ENCODE results near the gene CDH15. TPM values are rescaled to one million over a fixed set of nuclear protein-coding genes. Genes with fewer than 3 reads are reported as not detected.

The CDH15 gene, protein sequence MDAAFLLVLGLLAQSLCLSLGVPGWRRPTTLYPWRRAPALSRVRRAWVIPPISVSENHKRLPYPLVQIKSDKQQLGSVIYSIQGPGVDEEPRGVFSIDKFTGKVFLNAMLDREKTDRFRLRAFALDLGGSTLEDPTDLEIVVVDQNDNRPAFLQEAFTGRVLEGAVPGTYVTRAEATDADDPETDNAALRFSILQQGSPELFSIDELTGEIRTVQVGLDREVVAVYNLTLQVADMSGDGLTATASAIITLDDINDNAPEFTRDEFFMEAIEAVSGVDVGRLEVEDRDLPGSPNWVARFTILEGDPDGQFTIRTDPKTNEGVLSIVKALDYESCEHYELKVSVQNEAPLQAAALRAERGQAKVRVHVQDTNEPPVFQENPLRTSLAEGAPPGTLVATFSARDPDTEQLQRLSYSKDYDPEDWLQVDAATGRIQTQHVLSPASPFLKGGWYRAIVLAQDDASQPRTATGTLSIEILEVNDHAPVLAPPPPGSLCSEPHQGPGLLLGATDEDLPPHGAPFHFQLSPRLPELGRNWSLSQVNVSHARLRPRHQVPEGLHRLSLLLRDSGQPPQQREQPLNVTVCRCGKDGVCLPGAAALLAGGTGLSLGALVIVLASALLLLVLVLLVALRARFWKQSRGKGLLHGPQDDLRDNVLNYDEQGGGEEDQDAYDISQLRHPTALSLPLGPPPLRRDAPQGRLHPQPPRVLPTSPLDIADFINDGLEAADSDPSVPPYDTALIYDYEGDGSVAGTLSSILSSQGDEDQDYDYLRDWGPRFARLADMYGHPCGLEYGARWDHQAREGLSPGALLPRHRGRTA
- total RNA-seq (under 1 TPM in 1 of 2 donors, not detected in 1; 0.12 TPM), total RNA-seq (0 to 0.08 reads per million in 2 donors)

- peak; percentile 97 for ATAC-seq
- Mint-ChIP-seq H3K4me1 (peaks cover 10% of the 10 kb centered on the region), H3K36me3 (ENCODE audit: low read depth) (no peaks in the 10 kb centered on the region), H3K27me3 (no peaks in the 10 kb centered on the region), H3K27ac (no peak within 1 kb of the TSS), H3K4me3 (peak within 1 kb of the TSS; percentile 88)
- H3K9me3 ChIP-seq (ENCODE audit: control insufficient read depth, low read length, poor library complexity, severe bottlenecking): no peaks in the 10 kb centered on the region
- DNase-seq: peak; percentile 89 to 99 (median 98)
These were observed at the start of gene CDH15 for GRCh38 chr16:89171216-89172170. Gene CDH15, plus strand, starts transcription at chr16:89171748. Its CDS starts 84 bp downstream, at chr16:89171832.

DNA sequence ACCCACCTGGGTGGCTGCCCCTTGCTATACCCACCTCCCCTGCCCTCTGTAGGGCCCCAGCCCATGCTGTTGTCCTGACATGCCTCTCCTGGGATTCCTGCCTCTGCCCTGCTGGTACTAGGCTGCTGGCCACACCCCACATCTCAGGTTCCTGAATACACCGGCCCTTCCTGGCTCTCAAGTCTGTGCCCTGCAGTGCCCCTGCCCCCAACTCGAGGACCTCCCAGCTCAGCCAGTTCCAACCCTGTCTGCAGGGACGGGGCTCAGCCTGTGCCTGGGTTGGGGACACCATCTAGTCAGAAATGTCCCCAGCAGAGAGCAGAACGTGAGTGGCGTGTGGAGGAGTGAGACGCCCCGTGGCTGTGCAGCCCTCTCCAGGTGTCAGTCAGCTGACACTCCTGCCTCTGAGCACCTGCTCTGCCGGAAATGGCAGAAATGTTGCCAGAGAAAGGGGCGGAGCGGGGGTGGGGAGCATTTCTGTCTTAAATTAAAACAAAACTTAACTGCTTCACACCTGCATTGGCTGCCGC is 49.2 kb upstream of the CDH15 start:
- peak in 2 of 3 donors; percentile 44 to 52 for DNase-seq
- Mint-ChIP-seq H3K4me1 (peaks cover 17% of the 10 kb centered on the region), H3K27ac (peak overlapping the region; percentile 85), H3K36me3 (ENCODE audit: low read depth) (peaks cover 3% of the 10 kb centered on the region), H3K4me3 (peak overlapping the region; percentile 9), H3K27me3 (no peaks in the 10 kb centered on the region)
- no peaks in the 10 kb centered on the region for H3K9me3 ChIP-seq (ENCODE audit: control insufficient read depth, low read length, poor library complexity, severe bottlenecking)
- ATAC-seq: peak; percentile 96

GRCh38 chr16:89123001-89123830 is 48.3 kb upstream of the CDH15 start:
- H3K36me3 Mint-ChIP-seq (ENCODE audit: low read depth): peaks cover 3% of the 10 kb centered on the region
- ATAC-seq (no peak), DNase-seq (no peak)
- no peaks in the 10 kb centered on the region for H3K9me3 ChIP-seq (ENCODE audit: control insufficient read depth, low read length, poor library complexity, severe bottlenecking)
- H3K4me1 Mint-ChIP-seq: peaks cover 17% of the 10 kb centered on the region
- H3K27ac Mint-ChIP-seq: peak overlapping the region; percentile 85
- H3K4me3 Mint-ChIP-seq: no peak overlapping the region
- no peaks in the 10 kb centered on the region for H3K27me3 Mint-ChIP-seq

DNA sequence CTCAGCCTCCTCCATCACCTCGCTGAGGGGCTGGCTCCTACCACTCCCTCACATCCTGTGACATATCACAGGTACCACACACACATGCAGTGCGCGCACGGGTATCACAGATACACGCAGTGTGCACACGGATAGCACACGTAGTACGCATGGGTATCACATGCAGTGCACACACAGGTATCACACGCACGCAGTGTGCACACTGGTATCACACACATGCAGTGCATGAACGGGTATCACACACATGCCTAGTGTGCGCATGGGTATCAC is 47.8 kb upstream of the CDH15 start:
- Mint-ChIP-seq H3K4me3 (no peak overlapping the region), H3K4me1 (peaks cover 19% of the 10 kb centered on the region), H3K36me3 (ENCODE audit: low read depth) (peaks cover 3% of the 10 kb centered on the region), H3K27ac (no peak overlapping the region), H3K27me3 (no peaks in the 10 kb centered on the region)
- H3K9me3 ChIP-seq (ENCODE audit: control insufficient read depth, low read length, poor library complexity, severe bottlenecking): no peaks in the 10 kb centered on the region
- ATAC-seq: no peak
- DNase-seq: no peak

DNA sequence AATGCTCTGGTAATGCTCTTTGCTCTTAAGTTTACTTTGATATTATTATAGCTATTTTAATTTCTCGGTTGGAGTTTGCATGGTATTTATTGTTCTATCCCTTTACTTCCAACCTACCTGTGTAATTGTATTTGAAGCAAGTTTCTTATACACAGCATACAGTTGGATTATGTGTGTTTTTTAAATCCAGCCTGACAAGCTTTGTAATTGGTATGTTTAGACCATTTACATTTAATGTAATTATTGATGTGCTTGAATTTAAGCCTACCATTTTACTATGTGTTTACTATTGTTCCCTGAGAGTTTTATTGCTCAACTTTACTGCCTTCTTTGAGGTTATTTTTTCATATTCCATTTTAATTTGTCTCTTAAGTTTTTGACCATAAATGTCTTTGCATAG is 42.2 kb upstream of the CDH15 start:
- H3K27ac Mint-ChIP-seq: no peak overlapping the region
- H3K36me3 Mint-ChIP-seq (ENCODE audit: low read depth): peaks cover 6% of the 10 kb centered on the region
- H3K4me1 Mint-ChIP-seq: peaks cover 15% of the 10 kb centered on the region
- no peaks in the 10 kb centered on the region for H3K9me3 ChIP-seq (ENCODE audit: control insufficient read depth, low read length, poor library complexity, severe bottlenecking)
- no peak overlapping the region for H3K4me3 Mint-ChIP-seq
- DNase-seq (no peak), ATAC-seq (no peak)
- H3K27me3 Mint-ChIP-seq: no peaks in the 10 kb centered on the region

- H3K36me3 Mint-ChIP-seq (ENCODE audit: low read depth): peaks cover 6% of the 10 kb centered on the region
- no peak for ATAC-seq
- H3K4me1 Mint-ChIP-seq: peaks cover 15% of the 10 kb centered on the region
These were observed 41.1 kb upstream of the CDH15 start for GRCh38 chr16:89130448-89130847.

DNA sequence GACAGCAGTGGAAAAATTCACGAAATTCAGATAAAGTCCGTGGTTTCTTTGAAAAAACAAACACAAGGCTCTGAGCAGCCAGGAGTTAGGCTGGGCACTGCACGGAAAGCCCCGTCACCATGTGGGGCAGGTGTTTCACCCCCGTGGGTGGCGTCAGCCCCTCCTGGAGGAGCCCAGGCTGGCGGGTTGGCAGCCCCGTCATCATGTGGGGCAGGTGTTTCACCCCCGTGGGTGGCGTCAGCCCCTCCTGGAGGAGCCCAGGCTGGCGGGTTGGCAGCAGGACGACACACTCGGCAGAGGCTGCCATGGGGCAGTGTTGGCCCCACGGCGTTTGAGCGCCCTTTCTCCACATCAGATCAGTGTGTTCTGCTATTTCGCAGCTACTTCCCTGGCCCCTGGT is 39.8 kb upstream of the CDH15 start:
- peaks cover 5% of the 10 kb centered on the region for H3K36me3 Mint-ChIP-seq (ENCODE audit: low read depth)
- no peaks in the 10 kb centered on the region for H3K27me3 Mint-ChIP-seq
- peak; percentile 41 for ATAC-seq
- peaks cover 12% of the 10 kb centered on the region for H3K4me1 Mint-ChIP-seq
- no peaks in the 10 kb centered on the region for H3K9me3 ChIP-seq (ENCODE audit: control insufficient read depth, low read length, poor library complexity, severe bottlenecking)
- DNase-seq: no peak
- H3K4me3 Mint-ChIP-seq: no peak overlapping the region
- H3K27ac Mint-ChIP-seq: no peak overlapping the region

More at GRCh38 chr16:89130448-89130847, 41.1 kb upstream of the CDH15 start:
- DNase-seq: no peak
- Mint-ChIP-seq H3K4me3 (no peak overlapping the region), H3K27ac (no peak overlapping the region), H3K27me3 (no peaks in the 10 kb centered on the region)
- H3K9me3 ChIP-seq (ENCODE audit: control insufficient read depth, low read length, poor library complexity, severe bottlenecking): no peaks in the 10 kb centered on the region

DNA sequence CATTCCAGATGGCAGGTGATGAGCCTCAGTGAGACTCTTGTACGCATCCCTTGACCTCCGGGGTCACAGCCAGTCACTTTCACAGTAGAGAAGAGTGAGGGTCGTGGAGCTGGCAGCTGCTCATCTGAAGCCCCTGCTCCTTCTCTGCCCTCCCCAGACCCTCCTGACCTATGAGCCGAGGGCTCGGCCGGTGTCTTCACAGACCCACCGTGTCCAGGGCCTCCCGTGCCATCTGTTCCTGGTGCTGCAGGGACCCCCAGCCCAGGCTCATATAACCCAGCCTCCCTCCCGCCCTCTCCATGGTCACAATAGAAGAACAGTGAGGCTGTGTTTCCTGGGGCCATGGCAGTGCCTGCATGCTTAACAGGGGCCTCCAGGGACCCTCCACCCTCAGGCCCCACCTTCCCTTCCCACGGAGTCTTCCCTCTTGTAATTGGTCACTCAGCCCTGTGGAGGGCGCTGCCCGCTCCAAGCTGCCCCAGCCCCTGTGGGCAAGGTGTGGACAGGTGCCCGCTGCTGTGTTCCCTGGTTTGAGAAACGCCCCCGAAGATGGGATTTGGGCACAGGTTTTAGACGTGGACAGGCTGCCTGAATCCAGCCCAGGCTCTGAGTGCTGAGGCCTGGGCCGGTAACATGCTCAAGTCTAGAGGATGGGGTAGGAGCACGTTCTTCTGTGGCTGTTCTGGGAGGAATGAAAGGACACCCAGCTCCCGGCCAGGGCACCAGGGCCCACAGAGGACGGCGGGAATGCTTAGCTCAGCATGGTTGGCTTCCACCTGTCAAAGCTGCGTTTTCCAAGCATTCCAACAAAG is 39.1 kb upstream of the CDH15 start:
- H3K9me3 ChIP-seq (ENCODE audit: control insufficient read depth, low read length, poor library complexity, severe bottlenecking): no peaks in the 10 kb centered on the region
- DNase-seq (no peak), ATAC-seq (no peak)
- H3K27ac Mint-ChIP-seq: no peak overlapping the region
- H3K4me1 Mint-ChIP-seq: peaks cover 11% of the 10 kb centered on the region
- H3K4me3 Mint-ChIP-seq: no peak overlapping the region
- no peaks in the 10 kb centered on the region for H3K27me3 Mint-ChIP-seq
- H3K36me3 Mint-ChIP-seq (ENCODE audit: low read depth): peaks cover 5% of the 10 kb centered on the region

GRCh38 chr16:89133457-89134127 is 38.0 kb upstream of the CDH15 start:
- Mint-ChIP-seq H3K4me3 (no peak overlapping the region), H3K27me3 (no peaks in the 10 kb centered on the region), H3K36me3 (ENCODE audit: low read depth) (peaks cover 5% of the 10 kb centered on the region), H3K4me1 (peaks cover 11% of the 10 kb centered on the region), H3K27ac (no peak overlapping the region)
- H3K9me3 ChIP-seq (ENCODE audit: control insufficient read depth, low read length, poor library complexity, severe bottlenecking): no peaks in the 10 kb centered on the region
- ATAC-seq (no peak), DNase-seq (no peak)

- no peaks in the 10 kb centered on the region for H3K27me3 Mint-ChIP-seq
- peaks cover 2% of the 10 kb centered on the region for H3K36me3 Mint-ChIP-seq (ENCODE audit: low read depth)
- DNase-seq: no peak
- H3K4me3 Mint-ChIP-seq: no peak overlapping the region
- no peak for ATAC-seq
- no peaks in the 10 kb centered on the region for H3K9me3 ChIP-seq (ENCODE audit: control insufficient read depth, low read length, poor library complexity, severe bottlenecking)
- no peak overlapping the region for H3K27ac Mint-ChIP-seq
- H3K4me1 Mint-ChIP-seq: peaks cover 5% of the 10 kb centered on the region
These were observed 37.3 kb upstream of the CDH15 start for GRCh38 chr16:89134269-89134668.

GRCh38 chr16:89135166-89135565 is 36.4 kb upstream of the CDH15 start:
- ATAC-seq (no peak), DNase-seq (peak in 1 of 3 donors; percentile 2)
- no peaks in the 10 kb centered on the region for H3K27me3 Mint-ChIP-seq
- no peak overlapping the region for H3K4me3 Mint-ChIP-seq
- H3K9me3 ChIP-seq (ENCODE audit: control insufficient read depth, low read length, poor library complexity, severe bottlenecking): no peaks in the 10 kb centered on the region
- H3K36me3 Mint-ChIP-seq (ENCODE audit: low read depth): peaks cover 2% of the 10 kb centered on the region
- no peak overlapping the region for H3K27ac Mint-ChIP-seq
- H3K4me1 Mint-ChIP-seq: peaks cover 5% of the 10 kb centered on the region

Data from T-helper 17 cell (primary cell).